ENCODE results near the gene ZNF774.

DNA sequence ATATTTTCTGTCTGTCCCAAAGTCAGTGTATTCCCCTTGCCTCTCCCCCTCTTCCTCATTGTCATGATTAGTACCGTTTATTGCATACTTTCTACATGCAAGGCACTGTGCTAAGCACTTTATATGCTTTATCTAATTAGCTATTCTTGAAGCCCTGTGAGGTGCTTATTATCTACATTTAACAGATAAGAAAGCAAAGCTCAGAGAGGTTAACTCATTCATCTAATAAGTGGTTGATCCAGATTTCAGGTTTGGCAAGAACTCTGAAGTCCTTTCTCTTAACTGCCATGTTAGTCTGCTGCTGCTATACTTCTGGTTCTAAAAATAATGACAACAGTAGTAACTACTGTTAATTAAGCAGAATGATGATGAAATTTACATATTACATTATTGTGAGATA lies 49.4 kb downstream of the ZNF774 start:
- TF ChIP-seq, protein P1, sequence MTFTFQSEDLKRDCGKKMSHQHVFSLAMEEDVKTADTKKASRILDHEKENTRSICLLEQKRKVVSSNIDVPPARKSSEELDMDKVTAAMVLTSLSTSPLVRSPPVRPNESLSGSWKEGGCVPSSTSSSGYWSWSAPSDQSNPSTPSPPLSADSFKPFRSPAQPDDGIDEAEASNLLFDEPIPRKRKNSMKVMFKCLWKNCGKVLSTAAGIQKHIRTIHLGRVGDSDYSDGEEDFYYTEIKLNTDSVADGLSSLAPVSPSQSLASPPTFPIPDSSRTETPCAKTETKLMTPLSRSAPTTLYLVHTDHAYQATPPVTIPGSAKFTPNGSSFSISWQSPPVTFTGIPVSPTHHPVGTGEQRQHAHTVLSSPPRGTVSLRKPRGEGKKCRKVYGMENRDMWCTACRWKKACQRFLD (CRISPR knock-in tag; IDR thresholded peaks at IDR 0.05; ENCODE audit: borderline replicate concordance) = no peak
- TF ChIP-seq MTA1 (CRISPR knock-in tag; IDR thresholded peaks at IDR 0.05; ENCODE audit: borderline replicate concordance) = no peak
- no peak for TF ChIP-seq SOX5 (CRISPR knock-in tag; IDR thresholded peaks at IDR 0.05; ENCODE audit: borderline replicate concordance)
- TF ChIP-seq CTCF (CRISPR knock-in tag; IDR thresholded peaks at IDR 0.05) = no peak
- TF ChIP-seq MYC (CRISPR knock-in tag; IDR thresholded peaks at IDR 0.05; ENCODE audit: borderline replicate concordance) = no peak
- no peak for TF ChIP-seq ZNF143 (CRISPR knock-in tag; IDR thresholded peaks at IDR 0.05)
- no peak for TF ChIP-seq PHF21A (CRISPR knock-in tag; IDR thresholded peaks at IDR 0.05)
- TF ChIP-seq ZNF282 (IDR thresholded peaks at IDR 0.05; ENCODE audit: partially characterized antibody) = no peak
